IMR-90 (cell line): ENCODE measurements around the gene LGALS1.

ENCODE experiments used
- CEBPB ChIP-seq: IDR thresholded peaks from 2 replicates; pipeline ENCODE4 v1.6.1; 2012; ENCODE audit warnings: low read depth, low read length, improper control_type of control experiment
- CHD1 ChIP-seq: IDR thresholded peaks from 2 replicates; pipeline ENCODE4 v1.6.1; 2012; ENCODE audit warnings: low read depth, low read length, improper control_type of control experiment
- TF ChIP-seq, protein P1 (sequence below): conservative IDR thresholded peaks from 2 replicates; pipeline ENCODE4 v1.5.1; 2012; ENCODE audit warnings: mild to moderate bottlenecking, low read depth, low read length, improper control_type of control experiment

DNA sequence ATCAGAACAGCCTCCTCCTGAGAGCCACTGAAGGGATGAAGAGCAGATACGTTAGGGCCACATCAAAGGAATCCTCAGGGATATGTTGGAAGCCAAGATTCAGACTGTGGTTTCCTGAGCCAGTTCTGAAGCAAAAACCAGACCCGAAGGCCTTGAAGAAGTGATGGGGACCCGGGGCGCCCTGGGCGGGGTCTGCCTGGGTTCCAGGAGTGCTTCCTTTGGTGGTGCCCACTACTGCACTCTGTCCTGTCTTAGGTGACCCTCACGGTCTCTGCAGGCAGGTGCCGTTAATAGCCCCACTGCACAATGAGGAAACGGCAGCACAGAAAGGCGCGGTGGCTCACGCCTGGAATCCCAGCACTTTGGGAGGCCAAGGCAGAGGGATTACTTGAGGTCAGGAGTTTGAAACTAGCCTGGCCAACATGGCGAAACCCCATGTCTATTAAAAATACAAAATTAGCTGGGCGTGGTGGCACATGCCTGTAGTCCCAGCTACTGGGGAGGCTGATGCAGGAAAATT, 48.8 kb upstream of the LGALS1 start:
- TF ChIP-seq, protein P1, sequence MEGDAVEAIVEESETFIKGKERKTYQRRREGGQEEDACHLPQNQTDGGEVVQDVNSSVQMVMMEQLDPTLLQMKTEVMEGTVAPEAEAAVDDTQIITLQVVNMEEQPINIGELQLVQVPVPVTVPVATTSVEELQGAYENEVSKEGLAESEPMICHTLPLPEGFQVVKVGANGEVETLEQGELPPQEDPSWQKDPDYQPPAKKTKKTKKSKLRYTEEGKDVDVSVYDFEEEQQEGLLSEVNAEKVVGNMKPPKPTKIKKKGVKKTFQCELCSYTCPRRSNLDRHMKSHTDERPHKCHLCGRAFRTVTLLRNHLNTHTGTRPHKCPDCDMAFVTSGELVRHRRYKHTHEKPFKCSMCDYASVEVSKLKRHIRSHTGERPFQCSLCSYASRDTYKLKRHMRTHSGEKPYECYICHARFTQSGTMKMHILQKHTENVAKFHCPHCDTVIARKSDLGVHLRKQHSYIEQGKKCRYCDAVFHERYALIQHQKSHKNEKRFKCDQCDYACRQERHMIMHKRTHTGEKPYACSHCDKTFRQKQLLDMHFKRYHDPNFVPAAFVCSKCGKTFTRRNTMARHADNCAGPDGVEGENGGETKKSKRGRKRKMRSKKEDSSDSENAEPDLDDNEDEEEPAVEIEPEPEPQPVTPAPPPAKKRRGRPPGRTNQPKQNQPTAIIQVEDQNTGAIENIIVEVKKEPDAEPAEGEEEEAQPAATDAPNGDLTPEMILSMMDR = no peak
- TF ChIP-seq CEBPB (no peak), CHD1 (no peak)
